ENCODE data around the gene AGFG2. TPM values are rescaled to one million over a fixed set of nuclear protein-coding genes. Genes with fewer than 3 reads are reported as not detected.

AGFG2 gene
- total RNA-seq, 4 donors from 2014 or later, result 47.1 to 62.7 (median 58.6) TPM

GRCh38 chr7:100602889-100603725 lies 64.1 kb downstream of the AGFG2 start:
- TF ChIP-seq POLR2A (IDR thresholded peaks at IDR 0.05), result no peak
- TF ChIP-seq CTCF (IDR thresholded peaks at IDR 0.05), result no peak
- DNase-seq (ENCODE audit: low spot score in 2 of 2), result peak; percentile 66 to 96
- intact Hi-C loops (cut with DNase I; ENCODE audit: low total_unique reads), result no loop called here
- H3K4me3 ChIP-seq (ENCODE audit: low read depth, poor library complexity, severe bottlenecking), result no peak overlapping the region
- 41 to 42% methylated on average over 21 of the region's 21 CpGs for WGBS, 2 donors

GRCh38 chr7:100603726-100604027 lies 64.7 kb downstream of the AGFG2 start:
- WGBS, 2 donors, result 11 to 13% methylated on average over 8 to 9 of the region's 10 CpGs
- DNase-seq (ENCODE audit: low spot score in 2 of 2), result no peak
- intact Hi-C loops (cut with DNase I; ENCODE audit: low total_unique reads), result no loop called here
- H3K4me3 ChIP-seq (ENCODE audit: low read depth, poor library complexity, severe bottlenecking), result peak overlapping the region; percentile 31
- TF ChIP-seq CTCF (IDR thresholded peaks at IDR 0.05) (no peak), POLR2A (IDR thresholded peaks at IDR 0.05) (no peak)

- WGBS, 2 donors, result 1 to 2% methylated on average over 40 to 67 of the region's 70 CpGs
- TF ChIP-seq CTCF (IDR thresholded peaks at IDR 0.05) (no peak), POLR2A (IDR thresholded peaks at IDR 0.05) (no peak)
- peak; percentile 59 to 96 for DNase-seq (ENCODE audit: low spot score in 2 of 2)
- intact Hi-C loops (cut with DNase I; ENCODE audit: low total_unique reads), result no loop called here
- peak overlapping the region; percentile 64 for H3K4me3 ChIP-seq (ENCODE audit: low read depth, poor library complexity, severe bottlenecking)
Measured at GRCh38 chr7:100604028-100604975, 65.3 kb downstream of the AGFG2 start.

GRCh38 chr7:100604976-100605911 lies 66.2 kb downstream of the AGFG2 start:
- no peak for DNase-seq (ENCODE audit: low spot score in 2 of 2)
- peak overlapping the region; percentile 64 for H3K4me3 ChIP-seq (ENCODE audit: low read depth, poor library complexity, severe bottlenecking)
- TF ChIP-seq POLR2A (IDR thresholded peaks at IDR 0.05), result no peak
- no peak for TF ChIP-seq CTCF (IDR thresholded peaks at IDR 0.05)
- intact Hi-C loops (cut with DNase I; ENCODE audit: low total_unique reads), result no loop called here
- WGBS, 2 donors, result 32 to 33% methylated on average over 45 to 57 of the region's 68 CpGs

GRCh38 chr7:100606313-100606712 lies 67.3 kb downstream of the AGFG2 start:
- DNase-seq (ENCODE audit: low spot score in 2 of 2), result no peak
- no peak overlapping the region for H3K4me3 ChIP-seq (ENCODE audit: low read depth, poor library complexity, severe bottlenecking)
- intact Hi-C loops (cut with DNase I; ENCODE audit: low total_unique reads), result no loop called here
- TF ChIP-seq POLR2A (IDR thresholded peaks at IDR 0.05), result no peak
- no peak for TF ChIP-seq CTCF (IDR thresholded peaks at IDR 0.05)
- WGBS, 2 donors, result 82 to 92% methylated on average over 4 to 12 of the region's 12 CpGs

All from lower leg skin (tissue), 4 donors.